OCI-LY3 (cell line): Measurements from ENCODE around the gene PRR18.

Source experiments
- H2AFZ ChIP-seq: fragments of 200-600, 300-600 bp; shearing (Covaris generic); 2 replicates; pipeline ENCODE4 v1.6.0; 2014; ENCODE audit warnings: antibody characterized with exemption, low read depth, low read length
- H3K27ac ChIP-seq: fragments of 200-600, 300-600 bp; sonication (generic); 2 replicates; pipeline ENCODE4 v1.5.1; 2014; ENCODE audit warnings: mild to moderate bottlenecking, low read length, moderate library complexity, mixed read lengths
- H3K27me3 ChIP-seq: fragments of 200-600, 300-600 bp; sonication (generic); 2 replicates; pipeline ENCODE4 v1.6.1; 2014; ENCODE audit warnings: low read depth, low read length, mixed read lengths
- H3K36me3 ChIP-seq: fragments of 200-600, 300-600 bp; sonication (generic); replicated peaks from 2 replicates; pipeline ENCODE3; 2014; ENCODE audit warnings: low read depth, low read length, mixed read lengths
- H3K4me1 ChIP-seq: fragments of 300-600, 200-600 bp; sonication (generic); 2 replicates; pipeline ENCODE4 v1.6.1; 2014; ENCODE audit warnings: low read length, mixed read lengths
- H3K4me2 ChIP-seq: fragments of 200-600, 300-600 bp; sonication (generic); 2 replicates; pipeline ENCODE4 v1.6.1; 2014; ENCODE audit warnings: low read length, mixed read lengths
- H3K4me3 ChIP-seq: fragments of 300-600, 200-600 bp; sonication (generic); 2 replicates; pipeline ENCODE4 v1.5.1; 2014; ENCODE audit warnings: antibody characterized with exemption, mild to moderate bottlenecking, low read length, moderate library complexity
- H3K79me2 ChIP-seq: fragments of 300-600, 200-600 bp; shearing (Covaris generic); 2 replicates; pipeline ENCODE4 v1.6.1; 2014; ENCODE audit warnings: mild to moderate bottlenecking, low read length, mixed read lengths
- H3K9ac ChIP-seq: fragments of 300-600, 200-600 bp; shearing (Covaris generic); 2 replicates; pipeline ENCODE4 v1.6.0; 2014; ENCODE audit warnings: mild to moderate bottlenecking, low read length, moderate library complexity
- H3K9me3 ChIP-seq: fragments of 200-600, 300-600 bp; shearing (Covaris generic); 2 replicates; pipeline ENCODE4 v1.6.1; 2014; ENCODE audit warnings: low read length, mixed read lengths; ENCODE audit not compliant: insufficient read depth
- H4K20me1 ChIP-seq: fragments of 200-600, 300-600 bp; sonication (generic); 2 replicates; pipeline ENCODE4 v1.6.1; 2016; ENCODE audit warnings: low read length, mixed read lengths; ENCODE audit not compliant: insufficient read depth
- EZH2phosphoT487 ChIP-seq: fragments of 200-600 bp; shearing (Covaris generic); IDR thresholded peaks from 2 replicates; pipeline ENCODE4 v1.6.1; 2018; ENCODE audit warnings: antibody characterized with exemption, mixed run types, low read depth
- TF ChIP-seq, protein P1 (sequence below): fragments of 200-600, 300-600 bp; sonication (generic); IDR thresholded peaks from 2 replicates; pipeline ENCODE4 v1.5.1; 2014; ENCODE audit warnings: antibody characterized with exemption, low read length, low read depth

PRR18 gene

GRCh38 chr6:166338854-166339253, 30.7 kb upstream of the PRR18 start:
- Histone ChIP-seq H2AFZ (no peak overlapping the region), H3K27ac (no peak overlapping the region), H4K20me1 (peaks cover 12% of the 10 kb centered on the region), H3K4me1 (peaks cover 38% of the 10 kb centered on the region), H3K9ac (no peak overlapping the region), H3K9me3 (no peaks in the 10 kb centered on the region), H3K4me3 (no peak overlapping the region), H3K79me2 (peaks cover 92% of the 10 kb centered on the region), H3K4me2 (no peak overlapping the region), H3K36me3 (peaks cover 6% of the 10 kb centered on the region), H3K27me3 (no peaks in the 10 kb centered on the region)
- TF ChIP-seq EZH2phosphoT487 = no peak
- TF ChIP-seq, protein P1, sequence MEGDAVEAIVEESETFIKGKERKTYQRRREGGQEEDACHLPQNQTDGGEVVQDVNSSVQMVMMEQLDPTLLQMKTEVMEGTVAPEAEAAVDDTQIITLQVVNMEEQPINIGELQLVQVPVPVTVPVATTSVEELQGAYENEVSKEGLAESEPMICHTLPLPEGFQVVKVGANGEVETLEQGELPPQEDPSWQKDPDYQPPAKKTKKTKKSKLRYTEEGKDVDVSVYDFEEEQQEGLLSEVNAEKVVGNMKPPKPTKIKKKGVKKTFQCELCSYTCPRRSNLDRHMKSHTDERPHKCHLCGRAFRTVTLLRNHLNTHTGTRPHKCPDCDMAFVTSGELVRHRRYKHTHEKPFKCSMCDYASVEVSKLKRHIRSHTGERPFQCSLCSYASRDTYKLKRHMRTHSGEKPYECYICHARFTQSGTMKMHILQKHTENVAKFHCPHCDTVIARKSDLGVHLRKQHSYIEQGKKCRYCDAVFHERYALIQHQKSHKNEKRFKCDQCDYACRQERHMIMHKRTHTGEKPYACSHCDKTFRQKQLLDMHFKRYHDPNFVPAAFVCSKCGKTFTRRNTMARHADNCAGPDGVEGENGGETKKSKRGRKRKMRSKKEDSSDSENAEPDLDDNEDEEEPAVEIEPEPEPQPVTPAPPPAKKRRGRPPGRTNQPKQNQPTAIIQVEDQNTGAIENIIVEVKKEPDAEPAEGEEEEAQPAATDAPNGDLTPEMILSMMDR = no peak

- TF ChIP-seq EZH2phosphoT487 = no peak
- TF ChIP-seq, protein P1 = no peak
- Histone ChIP-seq H3K27me3 (no peaks in the 10 kb centered on the region), H3K9ac (no peak overlapping the region), H3K4me3 (no peak overlapping the region), H4K20me1 (peaks cover 17% of the 10 kb centered on the region), H3K27ac (no peak overlapping the region), H3K36me3 (peaks cover 6% of the 10 kb centered on the region), H3K9me3 (no peaks in the 10 kb centered on the region), H3K4me2 (no peak overlapping the region), H3K79me2 (peaks cover 100% of the 10 kb centered on the region), H3K4me1 (peaks cover 39% of the 10 kb centered on the region), H2AFZ (no peak overlapping the region)
Observed at GRCh38 chr6:166336847-166337246, 28.7 kb upstream of the PRR18 start.

DNA sequence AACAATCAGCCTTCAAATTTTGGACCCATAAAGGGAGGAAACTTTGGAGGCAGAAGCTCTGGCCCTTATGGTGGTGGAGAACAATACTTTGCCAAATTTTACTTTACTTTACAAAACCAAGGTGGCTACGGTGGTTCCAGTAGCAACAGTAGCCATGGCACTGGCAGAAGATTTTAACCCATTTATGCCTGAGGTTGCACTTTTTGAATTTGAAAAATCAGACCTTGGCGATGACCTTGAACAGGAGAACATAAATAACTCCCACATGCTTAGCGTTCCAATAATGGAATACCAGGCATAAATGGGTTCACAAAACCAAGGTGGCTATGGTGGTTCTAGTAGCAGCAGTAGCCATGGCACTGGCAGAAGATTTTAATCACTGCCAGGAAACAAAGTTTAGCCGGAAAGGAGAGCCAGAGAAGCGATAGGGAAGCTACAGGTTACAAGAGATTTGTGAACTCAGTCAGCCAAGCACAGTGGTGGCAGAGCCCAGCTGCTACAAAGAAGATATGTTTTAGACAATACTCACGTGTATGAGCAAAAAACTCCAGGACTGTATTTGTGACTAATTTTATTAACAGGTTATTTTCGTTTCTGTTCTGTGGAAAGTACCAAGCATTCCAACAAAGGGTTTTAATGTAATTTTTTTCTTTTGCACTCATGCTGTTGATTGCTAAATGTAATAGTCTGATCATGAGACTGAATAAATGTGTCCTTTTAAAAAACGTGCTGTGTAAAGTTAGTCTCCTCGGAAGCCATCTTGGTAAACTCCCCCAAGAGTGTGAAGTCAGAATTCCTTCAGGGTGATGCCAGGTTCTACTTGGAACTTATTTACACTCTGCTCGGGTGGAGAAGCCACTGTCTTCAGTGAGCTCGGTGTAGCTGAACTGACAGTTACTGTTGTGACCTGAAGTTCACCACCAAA, 27.4 kb upstream of the PRR18 start:
- TF ChIP-seq EZH2phosphoT487 = no peak
- TF ChIP-seq, protein P1 = no peak
- peaks cover 21% of the 10 kb centered on the region for H4K20me1 ChIP-seq

GRCh38 chr6:166334878-166335277, 26.7 kb upstream of the PRR18 start:
- Histone ChIP-seq H3K4me2 (no peak overlapping the region), H3K79me2 (peaks cover 100% of the 10 kb centered on the region), H3K4me3 (no peak overlapping the region), H4K20me1 (peaks cover 16% of the 10 kb centered on the region), H3K4me1 (peaks cover 35% of the 10 kb centered on the region), H3K9ac (no peak overlapping the region), H3K27me3 (no peaks in the 10 kb centered on the region), H3K36me3 (peaks cover 6% of the 10 kb centered on the region), H3K9me3 (no peaks in the 10 kb centered on the region), H3K27ac (no peak overlapping the region), H2AFZ (no peak overlapping the region)
- TF ChIP-seq EZH2phosphoT487 = no peak
- TF ChIP-seq, protein P1 = no peak

More for the DNA sequence above, 27.4 kb upstream of the PRR18 start:
- H3K4me3 ChIP-seq = peak overlapping the region; percentile 25; the same call in 1 of the 2 replicates
- peak overlapping the region; percentile 58 for H3K27ac ChIP-seq
- H2AFZ ChIP-seq = no peak overlapping the region
- H3K36me3 ChIP-seq = peaks cover 6% of the 10 kb centered on the region
- H3K9ac ChIP-seq = no peak overlapping the region
- H3K4me1 ChIP-seq = peaks cover 35% of the 10 kb centered on the region
- H3K79me2 ChIP-seq = peaks cover 100% of the 10 kb centered on the region
- peak overlapping the region; percentile 44 for H3K4me2 ChIP-seq
- H3K9me3 ChIP-seq = no peaks in the 10 kb centered on the region
- H3K27me3 ChIP-seq = no peaks in the 10 kb centered on the region
